DOHH2 (cell line): ENCODE measurements around the gene ERC2.

ENCODE experiments used
- H3F3A ChIP-seq: fragments of 200-600 bp; sonication (generic), shearing (Covaris generic); 2 replicates; pipeline ENCODE4 v1.6.0; 2016; ENCODE audit warnings: antibody characterized with exemption, mild to moderate bottlenecking; ENCODE audit not compliant: control insufficient read depth, insufficient read depth
- H3K27ac ChIP-seq: fragments of 200-600 bp; sonication (generic); 2 replicates; pipeline ENCODE4 v1.5.1; 2014; ENCODE audit warnings: low read depth, mild to moderate bottlenecking, low read length, moderate library complexity
- H3K27me3 ChIP-seq: fragments of 200-600 bp; sonication (generic); 2 replicates; pipeline ENCODE4 v1.6.1; 2014; ENCODE audit warnings: mild to moderate bottlenecking, low read length, mixed read lengths; ENCODE audit not compliant: control insufficient read depth
- H3K36me3 ChIP-seq: fragments of 200-600 bp; sonication (generic); 2 replicates; pipeline ENCODE4 v1.6.1; 2014; ENCODE audit warnings: mild to moderate bottlenecking, low read length, moderate library complexity, mixed read lengths; ENCODE audit not compliant: control insufficient read depth
- H3K4me1 ChIP-seq: fragments of 200-600 bp; sonication (generic); 2 replicates; pipeline ENCODE4 v1.6.1; 2014; ENCODE audit warnings: mild to moderate bottlenecking, low read length, mixed read lengths; ENCODE audit not compliant: control insufficient read depth
- H3K4me2 ChIP-seq: fragments of 200-600 bp; sonication (generic); 2 replicates; pipeline ENCODE4 v1.6.0; 2014; ENCODE audit warnings: mild to moderate bottlenecking, low read length, moderate library complexity
- H3K4me3 ChIP-seq: fragments of 200-600 bp; sonication (generic); 2 replicates; pipeline ENCODE4 v1.5.1; 2014; ENCODE audit warnings: mild to moderate bottlenecking, low read length, mixed read lengths
- H3K79me2 ChIP-seq: fragments of 200-600 bp; sonication (generic); 2 replicates; pipeline ENCODE4 v1.6.1; 2014; ENCODE audit warnings: mild to moderate bottlenecking, low read length, mixed read lengths; ENCODE audit not compliant: control insufficient read depth
- H3K9me2 ChIP-seq: fragments of 200-600 bp; sonication (generic); replicated peaks from 2 replicates; pipeline ENCODE4 v1.6.1; 2014; ENCODE audit warnings: mild to moderate bottlenecking, low read length, mixed read lengths; ENCODE audit not compliant: control insufficient read depth
- H3K9me3 ChIP-seq: fragments of 200-600 bp; sonication (generic); 2 replicates; pipeline ENCODE4 v1.6.1; 2014; ENCODE audit warnings: antibody characterized with exemption, low read length, mixed read lengths; ENCODE audit not compliant: control insufficient read depth, insufficient read depth
- H4K20me1 ChIP-seq: fragments of 200-600 bp; sonication (generic); 2 replicates; pipeline ENCODE4 v1.6.0; 2014; ENCODE audit warnings: low read depth, mild to moderate bottlenecking, antibody characterized with exemption, low read length, moderate library complexity; ENCODE audit not compliant: control insufficient read depth, insufficient read depth
- EZH2phosphoT487 ChIP-seq: fragments of 200-600 bp; sonication (generic); IDR thresholded peaks from 2 replicates; pipeline ENCODE4 v1.6.1; 2017; ENCODE audit warnings: borderline replicate concordance, mild to moderate bottlenecking, antibody characterized with exemption, low read length, moderate library complexity, mixed read lengths
- TF ChIP-seq, protein P1 (sequence below): fragments of 200-600 bp; sonication (generic); IDR thresholded peaks from one replicate; pipeline ENCODE4 v1.5.1; 2014; ENCODE audit warnings: antibody characterized with exemption, mild to moderate bottlenecking, low read depth, low read length; ENCODE audit not compliant: poor library complexity, severe bottlenecking

Gene ERC2

DNA sequence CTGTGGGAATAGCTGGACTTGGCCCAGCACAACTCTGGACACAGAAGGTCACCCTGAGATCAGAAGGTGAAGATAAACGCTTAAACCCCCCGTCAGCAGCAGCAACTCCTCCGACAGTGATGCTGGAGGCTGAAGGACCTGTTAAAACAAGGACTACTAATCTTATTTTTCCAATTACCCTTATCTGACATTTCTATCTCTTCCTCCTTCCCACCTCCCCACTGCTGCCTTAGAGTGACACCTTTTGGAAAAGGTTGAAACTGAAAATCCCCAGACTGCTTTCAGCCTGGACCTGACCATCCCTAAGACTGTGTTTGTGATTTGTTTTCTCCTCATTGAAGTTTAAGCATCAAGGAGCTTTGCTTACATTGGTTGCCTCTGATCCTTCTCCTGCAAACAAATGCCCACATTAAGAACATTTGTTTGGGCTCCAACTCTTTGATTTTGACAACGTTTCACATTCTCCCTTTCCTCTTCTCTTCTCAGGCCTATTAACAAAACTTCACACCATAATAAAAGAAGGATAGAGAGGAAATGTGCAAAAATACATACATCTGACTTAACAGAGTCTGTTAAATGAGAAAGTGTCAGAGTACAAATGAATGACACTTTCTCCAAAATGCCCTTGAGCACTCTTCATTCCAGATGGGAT lies 570.6 kb downstream of the ERC2 start:
- no peak overlapping the region for H3K27ac ChIP-seq
- H3K36me3 ChIP-seq = no peaks in the 10 kb centered on the region
- no peaks in the 10 kb centered on the region for H4K20me1 ChIP-seq
- no peaks in the 10 kb centered on the region for H3K9me3 ChIP-seq
- TF ChIP-seq, protein P1, sequence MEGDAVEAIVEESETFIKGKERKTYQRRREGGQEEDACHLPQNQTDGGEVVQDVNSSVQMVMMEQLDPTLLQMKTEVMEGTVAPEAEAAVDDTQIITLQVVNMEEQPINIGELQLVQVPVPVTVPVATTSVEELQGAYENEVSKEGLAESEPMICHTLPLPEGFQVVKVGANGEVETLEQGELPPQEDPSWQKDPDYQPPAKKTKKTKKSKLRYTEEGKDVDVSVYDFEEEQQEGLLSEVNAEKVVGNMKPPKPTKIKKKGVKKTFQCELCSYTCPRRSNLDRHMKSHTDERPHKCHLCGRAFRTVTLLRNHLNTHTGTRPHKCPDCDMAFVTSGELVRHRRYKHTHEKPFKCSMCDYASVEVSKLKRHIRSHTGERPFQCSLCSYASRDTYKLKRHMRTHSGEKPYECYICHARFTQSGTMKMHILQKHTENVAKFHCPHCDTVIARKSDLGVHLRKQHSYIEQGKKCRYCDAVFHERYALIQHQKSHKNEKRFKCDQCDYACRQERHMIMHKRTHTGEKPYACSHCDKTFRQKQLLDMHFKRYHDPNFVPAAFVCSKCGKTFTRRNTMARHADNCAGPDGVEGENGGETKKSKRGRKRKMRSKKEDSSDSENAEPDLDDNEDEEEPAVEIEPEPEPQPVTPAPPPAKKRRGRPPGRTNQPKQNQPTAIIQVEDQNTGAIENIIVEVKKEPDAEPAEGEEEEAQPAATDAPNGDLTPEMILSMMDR = no peak
- TF ChIP-seq EZH2phosphoT487 = no peak
- no peak overlapping the region for H3K4me2 ChIP-seq
- no peaks in the 10 kb centered on the region for H3F3A ChIP-seq
- H3K9me2 ChIP-seq = no peaks in the 10 kb centered on the region
- H3K27me3 ChIP-seq = no peaks in the 10 kb centered on the region
- no peaks in the 10 kb centered on the region for H3K4me1 ChIP-seq
- no peak overlapping the region for H3K4me3 ChIP-seq
- H3K79me2 ChIP-seq = no peaks in the 10 kb centered on the region

GRCh38 chr3:55895897-55896566 lies 572.2 kb downstream of the ERC2 start:
- no peaks in the 10 kb centered on the region for H3K4me1 ChIP-seq
- TF ChIP-seq EZH2phosphoT487 = no peak
- TF ChIP-seq, protein P1 = no peak
- H3K9me3 ChIP-seq = no peaks in the 10 kb centered on the region
- no peak overlapping the region for H3K4me2 ChIP-seq
- H3F3A ChIP-seq = no peaks in the 10 kb centered on the region
- H3K4me3 ChIP-seq = no peak overlapping the region
- no peaks in the 10 kb centered on the region for H3K9me2 ChIP-seq
- no peak overlapping the region for H3K27ac ChIP-seq
- H4K20me1 ChIP-seq = no peaks in the 10 kb centered on the region
- H3K27me3 ChIP-seq = no peaks in the 10 kb centered on the region
- no peaks in the 10 kb centered on the region for H3K79me2 ChIP-seq
- no peaks in the 10 kb centered on the region for H3K36me3 ChIP-seq

- H4K20me1 ChIP-seq = no peaks in the 10 kb centered on the region
- no peak overlapping the region for H3K27ac ChIP-seq
- no peak for TF ChIP-seq EZH2phosphoT487
- TF ChIP-seq, protein P1 = no peak
- H3K36me3 ChIP-seq = no peaks in the 10 kb centered on the region
- H3K4me1 ChIP-seq = no peaks in the 10 kb centered on the region
- no peak overlapping the region for H3K4me3 ChIP-seq
- no peaks in the 10 kb centered on the region for H3K9me2 ChIP-seq
- no peak overlapping the region for H3K4me2 ChIP-seq
- no peaks in the 10 kb centered on the region for H3K27me3 ChIP-seq
- no peaks in the 10 kb centered on the region for H3K79me2 ChIP-seq
- H3F3A ChIP-seq = no peaks in the 10 kb centered on the region
- no peaks in the 10 kb centered on the region for H3K9me3 ChIP-seq
Measured at GRCh38 chr3:55894605-55895004, 573.7 kb downstream of the ERC2 start.
